HG03064 (cell line): Measurements from ENCODE around the gene C1GALT1C1L.
"Not testable (repeated sequence)": the region's sequence is repeated elsewhere in the genome, so short reads cannot be mapped to it uniquely, and the experiment has no call there.

ENCODE experiments used
- ATAC-seq: cut with Tn5 transposase; IDR thresholded peaks from one replicate; pipeline ENCODE4 v1.9.1; 2021; ENCODE audit warnings: low read depth; ENCODE audit not compliant: unreplicated experiment

Gene C1GALT1C1L

DNA sequence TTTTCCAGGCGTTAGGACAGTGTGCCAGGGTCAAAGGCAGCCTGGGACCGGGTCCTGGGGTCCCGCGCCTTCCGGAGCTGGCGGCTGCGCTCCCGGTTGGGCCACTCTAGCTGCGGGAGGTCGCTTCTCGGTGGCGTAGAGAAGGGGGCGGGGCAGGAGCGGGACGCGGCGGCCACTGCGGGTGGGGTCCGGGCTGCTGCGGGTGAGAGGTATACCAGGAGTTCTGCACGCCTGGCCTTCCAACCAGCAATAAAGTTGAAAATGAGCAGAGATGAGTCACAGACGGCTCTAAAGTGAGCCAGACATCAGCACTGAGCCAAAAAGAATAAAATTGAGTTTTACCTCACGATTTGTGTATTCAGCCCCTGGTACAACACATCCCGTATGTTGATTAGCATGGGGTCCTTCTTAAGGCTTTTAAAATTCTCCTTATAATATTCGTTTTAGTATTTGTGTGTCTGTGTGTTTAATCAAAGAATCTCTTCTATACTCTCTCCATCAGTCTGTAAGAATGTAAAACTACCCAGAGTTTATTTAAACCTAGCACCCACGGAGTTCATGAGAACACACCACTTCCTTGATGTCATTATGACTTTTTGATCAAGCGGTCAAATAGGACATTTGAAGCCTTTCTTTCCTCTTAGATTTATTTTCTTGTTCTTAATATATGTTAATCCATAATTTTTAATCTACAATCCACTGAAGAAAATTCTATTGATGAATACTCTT is at the start of gene C1GALT1C1L:
Gene C1GALT1C1L, minus strand, starts transcription at position 108 of the 729 bp plus-strand sequence. Its CDS starts 107 bp downstream, at position 1.
- ATAC-seq = no peak

- ATAC-seq = no peak
These were observed 49.5 kb upstream of the C1GALT1C1L start for GRCh38 chr2:43725711-43726246.

DNA sequence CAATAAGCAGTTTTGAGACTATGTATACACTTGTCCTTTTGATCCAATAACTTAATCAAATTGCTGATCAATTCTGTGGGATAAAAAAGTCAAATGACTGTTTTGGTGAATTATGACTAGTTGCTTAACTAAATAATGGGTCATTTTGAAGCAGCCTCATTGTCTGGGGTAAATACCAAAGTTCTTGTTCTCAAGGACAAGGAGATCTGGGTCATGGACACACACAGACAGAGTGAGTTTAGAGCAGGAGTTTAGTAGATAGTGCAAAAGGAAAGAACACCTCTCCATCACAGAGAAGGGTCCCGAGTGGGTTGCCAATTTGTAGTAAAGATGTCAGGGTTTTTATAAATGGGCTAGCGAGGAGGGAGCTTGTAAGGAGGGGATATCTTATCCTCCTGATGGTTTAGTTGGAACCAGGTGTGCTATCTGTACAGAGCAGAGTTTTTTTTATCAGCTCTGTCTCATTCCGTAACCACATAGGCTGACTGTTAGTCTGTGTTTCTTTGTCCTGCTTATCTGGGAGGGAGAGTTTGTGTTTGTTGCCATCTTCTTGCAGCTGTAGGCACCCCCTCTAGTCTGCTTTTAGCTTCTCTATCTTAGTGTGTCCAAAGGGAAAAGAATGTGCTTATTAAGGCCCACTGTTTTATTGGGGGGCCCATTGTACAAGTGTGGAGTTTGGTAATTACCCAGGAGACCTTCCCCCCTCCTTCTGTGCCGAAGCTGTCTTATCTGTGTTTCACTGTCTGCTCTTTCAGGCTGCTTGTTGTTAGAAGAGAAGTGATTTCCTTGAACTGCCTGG is 48.7 kb upstream of the C1GALT1C1L start:
- no peak for ATAC-seq

GRCh38 chr2:43718530-43719124 is 42.4 kb upstream of the C1GALT1C1L start:
- no peak for ATAC-seq

DNA sequence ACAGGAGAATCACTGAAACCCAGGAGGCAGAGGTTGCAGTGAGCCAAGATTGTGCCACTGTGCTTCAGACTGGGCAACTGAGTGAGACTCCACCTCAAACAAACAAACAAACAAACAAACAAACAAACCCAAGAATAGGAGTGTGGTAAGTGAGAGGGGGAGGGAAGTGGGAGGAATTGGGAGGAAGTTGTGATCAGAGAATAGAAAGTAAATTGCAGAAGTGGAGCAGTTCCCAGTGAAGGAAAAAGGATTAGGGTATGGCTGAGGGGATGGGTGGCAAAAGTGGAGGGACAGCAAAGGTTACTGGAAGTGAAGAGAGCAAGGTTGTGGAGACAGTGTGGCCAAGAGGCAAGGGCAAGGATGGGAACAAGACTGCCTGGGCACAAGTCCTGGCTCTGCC is 41.1 kb upstream of the C1GALT1C1L start:
- ATAC-seq = no peak

DNA sequence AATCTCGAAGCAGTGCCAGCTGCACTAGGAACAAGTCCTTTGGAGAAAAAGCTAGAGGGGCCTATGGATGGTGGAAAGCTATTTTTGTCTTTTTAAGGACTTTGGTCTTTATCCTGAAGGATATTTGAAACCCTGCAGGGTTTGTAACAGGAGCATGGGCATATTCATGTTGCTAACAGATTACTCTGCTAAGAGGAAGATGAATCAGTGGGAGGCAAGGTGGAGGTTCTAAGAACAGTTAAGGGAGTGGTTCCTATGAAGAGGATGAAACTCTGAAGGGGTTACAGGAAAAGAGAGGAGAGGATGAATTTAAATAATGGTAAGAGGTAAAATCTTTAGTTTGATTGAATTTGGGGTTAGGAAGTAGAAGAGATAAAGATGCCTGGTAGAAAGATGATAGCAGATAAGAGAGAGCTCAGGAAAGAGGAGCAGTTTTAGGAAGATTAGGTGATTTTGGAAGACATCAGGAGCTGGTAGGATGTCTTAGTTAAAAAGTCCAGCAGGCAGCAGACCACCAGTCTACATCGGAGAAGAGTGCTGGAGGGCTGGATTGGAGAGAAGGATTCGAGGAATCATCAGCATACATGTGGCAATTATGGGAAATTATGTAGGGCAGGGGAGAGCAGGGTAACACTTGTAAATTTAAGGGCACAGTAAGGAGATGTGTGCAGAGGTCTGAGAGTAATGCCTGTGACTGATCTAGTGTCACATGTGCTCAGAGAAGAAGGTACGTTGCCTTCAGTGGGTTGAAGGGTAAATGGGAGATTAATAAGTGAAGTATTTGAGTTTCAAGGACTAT is 39.3 kb upstream of the C1GALT1C1L start:
- ATAC-seq = no peak

DNA sequence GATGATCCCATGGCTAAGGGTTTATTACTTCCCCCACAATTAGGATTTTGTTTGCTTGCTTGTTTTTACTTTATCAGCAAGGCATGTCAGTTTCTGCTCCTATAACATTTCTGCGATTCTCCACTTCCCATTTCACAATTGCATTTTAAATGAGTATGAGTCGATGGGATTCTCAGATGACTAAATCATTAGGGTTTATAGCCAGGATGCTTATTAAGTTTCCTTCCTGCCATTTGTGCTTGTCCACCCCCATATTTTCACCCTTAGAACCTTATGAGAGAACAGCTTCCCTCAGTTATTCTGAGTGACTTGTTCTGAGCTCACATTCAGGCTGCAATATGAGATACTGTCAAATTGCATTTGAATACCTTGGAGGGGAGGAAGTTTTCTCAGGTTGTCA is 37.9 kb upstream of the C1GALT1C1L start:
- ATAC-seq = no peak

DNA sequence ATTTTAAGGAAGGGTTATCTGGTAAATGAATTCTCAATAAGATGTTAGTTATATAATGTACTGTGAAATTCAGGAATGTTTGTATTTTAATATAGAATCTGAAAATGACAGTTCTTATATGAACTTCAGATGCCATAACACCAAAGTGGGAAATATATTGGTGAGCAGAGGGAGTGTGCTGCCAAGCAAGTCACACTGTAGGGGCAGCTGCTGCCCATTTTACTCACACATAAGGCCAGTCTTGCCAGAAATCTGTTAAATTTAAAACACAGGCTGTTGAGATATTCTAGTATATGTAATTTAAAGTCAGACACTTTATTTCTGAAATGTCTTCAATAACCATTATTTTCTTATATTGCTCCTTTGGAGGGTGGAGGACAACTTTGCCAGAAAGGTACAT is 34.6 kb upstream of the C1GALT1C1L start:
- ATAC-seq = no peak

DNA sequence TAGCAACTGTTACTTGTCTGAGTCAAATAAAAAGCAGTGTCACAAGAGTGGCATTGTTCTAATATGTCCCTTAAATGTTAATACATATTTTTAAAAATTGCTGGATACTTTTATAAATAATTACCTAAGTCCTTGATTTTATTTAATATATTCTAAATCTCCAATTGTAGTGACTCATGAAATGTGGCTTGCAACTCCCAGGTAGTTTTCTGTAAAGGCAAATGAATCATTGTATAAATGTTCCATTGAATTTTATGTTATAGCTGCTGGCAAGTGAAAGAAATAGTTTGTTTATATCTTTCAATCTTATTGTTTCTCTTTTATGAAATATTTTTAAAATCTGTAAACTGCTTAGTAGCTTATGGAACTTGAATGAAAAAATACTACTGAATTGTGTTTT is 32.7 kb upstream of the C1GALT1C1L start:
- ATAC-seq = no peak

DNA sequence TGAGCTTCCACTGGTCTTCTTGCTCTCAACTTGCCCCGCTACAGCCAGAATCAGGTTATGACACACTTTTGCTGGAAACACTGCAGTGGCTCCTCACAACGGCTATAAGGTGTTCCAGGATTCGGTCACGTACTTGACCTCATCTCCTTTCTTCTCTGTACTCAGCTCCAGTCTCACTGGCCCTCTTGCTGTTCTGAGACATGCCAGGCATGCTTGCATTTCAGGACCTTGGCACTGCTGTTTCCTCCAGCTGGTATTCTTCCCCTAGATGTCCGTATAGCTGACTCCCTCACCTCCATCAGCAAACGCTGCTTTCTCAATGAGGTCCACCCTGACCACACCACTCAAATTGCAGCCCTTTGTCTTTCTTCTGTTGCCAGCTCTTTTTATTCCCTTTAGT is 31.9 kb upstream of the C1GALT1C1L start:
- ATAC-seq = no peak

DNA sequence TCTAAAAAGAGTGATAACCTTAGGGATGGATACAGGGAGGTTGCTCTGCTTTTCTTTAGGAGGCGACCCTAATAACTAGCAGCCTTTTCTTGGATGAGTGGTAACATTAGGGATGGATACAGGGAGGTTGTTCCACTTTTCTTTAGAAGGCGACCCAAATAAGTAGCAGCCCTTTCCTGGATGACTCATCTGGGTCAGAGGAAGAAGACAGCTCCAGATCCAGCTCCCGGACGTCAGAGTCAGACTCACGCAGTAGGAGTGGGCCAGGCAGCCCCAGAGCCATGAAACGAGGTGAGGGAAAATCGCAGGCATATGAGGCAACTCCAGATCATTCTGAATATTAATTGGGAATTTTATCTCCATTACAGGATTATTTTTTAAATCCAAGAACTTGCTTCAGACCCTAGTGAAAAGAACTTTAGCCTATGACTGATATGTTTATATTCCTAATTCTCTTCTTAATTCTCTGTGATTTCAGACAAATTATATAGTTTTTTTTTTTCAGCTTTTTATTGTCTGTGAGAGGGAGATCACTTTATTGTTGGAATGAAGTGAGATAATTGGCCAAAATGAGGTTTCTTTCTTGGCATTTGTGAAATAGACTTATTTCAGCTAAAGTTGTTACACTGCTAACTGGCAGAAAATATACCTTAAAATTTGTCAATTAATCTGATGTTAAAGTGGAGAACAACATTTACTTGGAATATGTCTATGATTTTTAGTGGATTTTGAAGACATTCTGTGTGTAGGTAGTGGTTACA is 31.2 kb upstream of the C1GALT1C1L start:
- no peak for ATAC-seq

GRCh38 chr2:43701111-43701510 is 24.9 kb upstream of the C1GALT1C1L start:
- ATAC-seq = no peak

DNA sequence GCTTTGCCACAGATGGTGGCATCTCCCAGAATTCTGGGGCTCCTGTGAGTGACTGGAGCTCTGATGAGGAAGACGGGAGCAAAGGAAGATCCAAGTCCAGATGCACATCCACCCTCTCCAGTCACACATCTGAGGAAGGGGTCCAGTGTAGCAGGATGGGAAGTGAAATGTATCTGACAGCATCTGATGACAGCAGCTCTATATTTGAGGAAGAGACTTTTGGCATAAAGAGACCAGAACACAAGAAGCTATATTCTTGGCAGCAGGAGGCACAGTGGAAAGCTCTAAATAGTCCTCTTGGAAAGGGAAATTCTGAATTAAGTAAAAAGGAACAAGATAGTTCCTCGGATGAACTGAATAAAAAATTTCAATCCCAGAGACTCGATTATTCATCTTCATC is 23.5 kb upstream of the C1GALT1C1L start:
- ATAC-seq = no peak

- ATAC-seq = not testable (repeated sequence)
These were observed 21.9 kb upstream of the C1GALT1C1L start for GRCh38 chr2:43698140-43698539.

DNA sequence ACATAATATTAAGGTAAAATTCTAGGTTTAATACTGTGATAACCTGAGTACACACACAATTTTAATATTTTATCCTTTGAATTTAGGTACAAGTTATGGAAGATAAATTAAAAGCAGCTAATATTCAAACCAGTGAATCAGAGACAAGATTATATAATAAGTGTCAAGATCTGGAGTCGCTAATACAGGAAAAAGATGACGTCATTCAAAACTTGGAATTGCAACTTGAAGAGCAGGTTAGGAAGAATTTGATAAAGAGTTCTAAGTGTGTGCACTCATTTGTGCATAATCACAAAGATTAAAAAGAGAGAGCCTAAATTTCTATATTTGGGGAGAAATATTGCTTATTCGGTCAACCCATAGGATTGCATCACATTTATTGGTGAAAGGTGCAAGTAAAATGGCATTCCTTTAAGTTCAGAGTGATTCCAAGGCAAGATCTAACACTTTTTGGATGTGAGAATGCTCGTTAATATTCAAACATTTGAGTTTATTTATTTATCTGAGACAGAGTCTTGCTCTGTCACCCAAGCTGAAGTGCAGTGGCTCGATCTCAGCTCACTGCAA is 16.3 kb upstream of the C1GALT1C1L start:
- no peak for ATAC-seq

- ATAC-seq = no peak
These were observed 13.8 kb upstream of the C1GALT1C1L start for GRCh38 chr2:43689999-43690398.

- no peak for ATAC-seq
These were observed 9.1 kb upstream of the C1GALT1C1L start for GRCh38 chr2:43685357-43685756.

- not testable (repeated sequence) for ATAC-seq
These were observed 1.6 kb upstream of the C1GALT1C1L start for GRCh38 chr2:43677783-43678182.

GRCh38 chr2:43675646-43676321 is 445 bp downstream of the C1GALT1C1L start:
- no peak for ATAC-seq
